Measurements from ENCODE around the gene PTCHD1. TPM values are rescaled to one million over a fixed set of nuclear protein-coding genes. Genes with fewer than 3 reads are reported as not detected.

PTCHD1 gene
- total and polyA plus RNA-seq, 4 donors, result under 0.01 to 0.02 (median under 0.01) TPM; not detected in 1

DNA sequence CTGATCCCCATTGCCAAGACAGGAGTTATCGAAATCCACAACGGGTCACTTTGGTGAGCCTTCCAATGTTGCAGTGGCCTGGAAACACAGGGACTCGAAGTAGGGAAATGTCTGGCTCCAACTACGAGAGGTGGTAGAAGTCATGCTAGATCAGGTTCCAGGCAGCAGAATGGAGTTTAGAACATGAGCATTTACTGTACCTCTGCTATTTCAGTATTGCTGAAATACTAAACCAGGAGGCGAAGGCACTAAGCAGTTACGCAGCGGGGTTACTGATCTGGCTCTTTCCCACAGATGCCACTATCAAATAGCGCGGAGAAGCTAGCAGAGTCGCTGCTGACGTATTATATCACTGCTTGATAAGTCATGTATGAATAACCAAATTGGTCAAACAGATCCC is 56.3 kb downstream of the PTCHD1 start:
- Histone ChIP-seq H3K4me1 (ENCODE audit: control insufficient read depth in 4 of 4, insufficient read depth in 4 of 4, low read length in 3 of 4) (no peaks in the 10 kb centered on the region), H3K9ac (ENCODE audit: low read depth in 1 of 2, low read length in 2 of 2) (no peak overlapping the region), H3K9me3 (ENCODE audit: control insufficient read depth in 4 of 4, low read length in 3 of 4) (no peaks in the 10 kb centered on the region), H3K4me3 (ENCODE audit: low read depth in 1 of 3, low read length in 3 of 3) (no peak overlapping the region), H3K36me3 (ENCODE audit: control insufficient read depth in 4 of 4, insufficient read depth in 3 of 4, low read depth in 1 of 4, low read length in 3 of 4) (no peaks in the 10 kb centered on the region), H3K27me3 (ENCODE audit: control insufficient read depth in 4 of 4, insufficient read depth in 4 of 4, low read length in 3 of 4) (peaks cover 0 to 4% (median 0%) of the 10 kb centered on the region in 4 donors), H3K27ac (ENCODE audit: low read depth in 1 of 2, low read length in 2 of 2) (no peak overlapping the region)
- WGBS, result 91% methylated on average over 11 of the region's 11 CpGs
- no peak for DNase-seq (ENCODE audit: low spot score)
- TF ChIP-seq HNF4G (IDR thresholded peaks at IDR 0.05) (no peak), JUND (IDR thresholded peaks at IDR 0.05) (no peak), REST (IDR thresholded peaks at IDR 0.05) (no peak), FOXA2 (IDR thresholded peaks at IDR 0.05) (no peak), FOXA1 (IDR thresholded peaks at IDR 0.05) (no peak), HNF4A (conservative IDR thresholded peaks at IDR 0.05) (no peak), RXRA (IDR thresholded peaks at IDR 0.05) (no peak), RAD21 (IDR thresholded peaks at IDR 0.05) (no peak), TAF1 (conservative IDR thresholded peaks at IDR 0.05) (no peak)
- TF ChIP-seq, protein P1, sequence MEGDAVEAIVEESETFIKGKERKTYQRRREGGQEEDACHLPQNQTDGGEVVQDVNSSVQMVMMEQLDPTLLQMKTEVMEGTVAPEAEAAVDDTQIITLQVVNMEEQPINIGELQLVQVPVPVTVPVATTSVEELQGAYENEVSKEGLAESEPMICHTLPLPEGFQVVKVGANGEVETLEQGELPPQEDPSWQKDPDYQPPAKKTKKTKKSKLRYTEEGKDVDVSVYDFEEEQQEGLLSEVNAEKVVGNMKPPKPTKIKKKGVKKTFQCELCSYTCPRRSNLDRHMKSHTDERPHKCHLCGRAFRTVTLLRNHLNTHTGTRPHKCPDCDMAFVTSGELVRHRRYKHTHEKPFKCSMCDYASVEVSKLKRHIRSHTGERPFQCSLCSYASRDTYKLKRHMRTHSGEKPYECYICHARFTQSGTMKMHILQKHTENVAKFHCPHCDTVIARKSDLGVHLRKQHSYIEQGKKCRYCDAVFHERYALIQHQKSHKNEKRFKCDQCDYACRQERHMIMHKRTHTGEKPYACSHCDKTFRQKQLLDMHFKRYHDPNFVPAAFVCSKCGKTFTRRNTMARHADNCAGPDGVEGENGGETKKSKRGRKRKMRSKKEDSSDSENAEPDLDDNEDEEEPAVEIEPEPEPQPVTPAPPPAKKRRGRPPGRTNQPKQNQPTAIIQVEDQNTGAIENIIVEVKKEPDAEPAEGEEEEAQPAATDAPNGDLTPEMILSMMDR (IDR thresholded peaks at IDR 0.05; ENCODE audit: low read depth, low read length, missing input control), result no peak
- TF ChIP-seq, protein P2, sequence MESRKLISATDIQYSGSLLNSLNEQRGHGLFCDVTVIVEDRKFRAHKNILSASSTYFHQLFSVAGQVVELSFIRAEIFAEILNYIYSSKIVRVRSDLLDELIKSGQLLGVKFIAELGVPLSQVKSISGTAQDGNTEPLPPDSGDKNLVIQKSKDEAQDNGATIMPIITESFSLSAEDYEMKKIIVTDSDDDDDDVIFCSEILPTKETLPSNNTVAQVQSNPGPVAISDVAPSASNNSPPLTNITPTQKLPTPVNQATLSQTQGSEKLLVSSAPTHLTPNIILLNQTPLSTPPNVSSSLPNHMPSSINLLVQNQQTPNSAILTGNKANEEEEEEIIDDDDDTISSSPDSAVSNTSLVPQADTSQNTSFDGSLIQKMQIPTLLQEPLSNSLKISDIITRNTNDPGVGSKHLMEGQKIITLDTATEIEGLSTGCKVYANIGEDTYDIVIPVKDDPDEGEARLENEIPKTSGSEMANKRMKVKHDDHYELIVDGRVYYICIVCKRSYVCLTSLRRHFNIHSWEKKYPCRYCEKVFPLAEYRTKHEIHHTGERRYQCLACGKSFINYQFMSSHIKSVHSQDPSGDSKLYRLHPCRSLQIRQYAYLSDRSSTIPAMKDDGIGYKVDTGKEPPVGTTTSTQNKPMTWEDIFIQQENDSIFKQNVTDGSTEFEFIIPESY (IDR thresholded peaks at IDR 0.05), result no peak

DNA sequence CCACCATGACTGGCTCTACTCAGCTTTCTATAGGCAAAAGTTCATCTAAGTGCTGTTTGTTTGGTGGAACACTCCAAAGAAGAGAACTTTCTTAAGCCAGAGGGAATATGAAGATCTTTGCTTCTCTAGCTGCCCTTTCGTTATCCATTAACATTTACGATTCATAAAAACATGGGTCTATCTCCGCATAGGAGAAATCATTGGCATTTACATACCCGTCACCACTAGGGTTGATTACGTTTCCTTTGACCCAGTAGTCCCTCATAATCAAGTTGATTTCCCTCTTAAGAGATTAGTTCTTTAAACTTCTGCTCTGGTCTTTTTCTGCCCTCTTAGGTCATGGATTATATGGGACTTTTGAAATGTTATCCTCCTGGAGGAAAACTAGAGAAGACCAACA is 57.5 kb downstream of the PTCHD1 start:
- TF ChIP-seq GABPA (IDR thresholded peaks at IDR 0.05 in 1 of 2, conservative IDR thresholded peaks at IDR 0.05 in 1 of 2) (no peak), SP1 (IDR thresholded peaks at IDR 0.05) (no peak), RXRA (IDR thresholded peaks at IDR 0.05) (no peak), TAF1 (conservative IDR thresholded peaks at IDR 0.05) (no peak), HNF4A (conservative IDR thresholded peaks at IDR 0.05) (no peak), HNF4G (IDR thresholded peaks at IDR 0.05) (no peak), YY1 (IDR thresholded peaks at IDR 0.05) (no peak), EGR1 (IDR thresholded peaks at IDR 0.05; ENCODE audit: low read depth in 2 of 2) (no peak), JUND (IDR thresholded peaks at IDR 0.05) (no peak), NR2F2 (IDR thresholded peaks at IDR 0.05) (no peak), FOXA1 (IDR thresholded peaks at IDR 0.05) (no peak), ATF3 (IDR thresholded peaks at IDR 0.05) (no peak), REST (IDR thresholded peaks at IDR 0.05) (no peak)
- TF ChIP-seq, protein P3, sequence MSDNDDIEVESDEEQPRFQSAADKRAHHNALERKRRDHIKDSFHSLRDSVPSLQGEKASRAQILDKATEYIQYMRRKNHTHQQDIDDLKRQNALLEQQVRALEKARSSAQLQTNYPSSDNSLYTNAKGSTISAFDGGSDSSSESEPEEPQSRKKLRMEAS (IDR thresholded peaks at IDR 0.05), result no peak
- TF ChIP-seq, protein P2 (IDR thresholded peaks at IDR 0.05), result no peak
- Histone ChIP-seq H3K9me3 (ENCODE audit: control insufficient read depth in 4 of 4, low read length in 3 of 4) (no peaks in the 10 kb centered on the region), H3K4me3 (ENCODE audit: low read depth in 1 of 3, low read length in 3 of 3) (no peak overlapping the region), H3K27ac (ENCODE audit: low read depth in 1 of 2, low read length in 2 of 2) (no peak overlapping the region), H3K9ac (ENCODE audit: low read depth in 1 of 2, low read length in 2 of 2) (no peak overlapping the region), H3K27me3 (ENCODE audit: control insufficient read depth in 4 of 4, insufficient read depth in 4 of 4, low read length in 3 of 4) (peaks cover 0 to 4% (median 0%) of the 10 kb centered on the region in 4 donors), H3K4me1 (ENCODE audit: control insufficient read depth in 4 of 4, insufficient read depth in 4 of 4, low read length in 3 of 4) (no peaks in the 10 kb centered on the region), H3K36me3 (ENCODE audit: control insufficient read depth in 4 of 4, insufficient read depth in 3 of 4, low read depth in 1 of 4, low read length in 3 of 4) (no peaks in the 10 kb centered on the region)
- 86% methylated on average over 5 of the region's 5 CpGs for WGBS
- no peak for DNase-seq (ENCODE audit: low spot score)
